SKM-1 (cell line): ENCODE measurements around the gene EVA1C.
"Not testable (repeated sequence)": the region's sequence is repeated elsewhere in the genome, so short reads cannot be mapped to it uniquely, and the experiment has no call there.

ENCODE experiments used
- DNase-seq: peaks from one replicate; lab custom pipeline; 2025; ENCODE audit not compliant: unreplicated experiment; lab: John Stamatoyannopoulos, UW

EVA1C gene, protein sequence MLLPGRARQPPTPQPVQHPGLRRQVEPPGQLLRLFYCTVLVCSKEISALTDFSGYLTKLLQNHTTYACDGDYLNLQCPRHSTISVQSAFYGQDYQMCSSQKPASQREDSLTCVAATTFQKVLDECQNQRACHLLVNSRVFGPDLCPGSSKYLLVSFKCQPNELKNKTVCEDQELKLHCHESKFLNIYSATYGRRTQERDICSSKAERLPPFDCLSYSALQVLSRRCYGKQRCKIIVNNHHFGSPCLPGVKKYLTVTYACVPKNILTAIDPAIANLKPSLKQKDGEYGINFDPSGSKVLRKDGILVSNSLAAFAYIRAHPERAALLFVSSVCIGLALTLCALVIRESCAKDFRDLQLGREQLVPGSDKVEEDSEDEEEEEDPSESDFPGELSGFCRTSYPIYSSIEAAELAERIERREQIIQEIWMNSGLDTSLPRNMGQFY

DNA sequence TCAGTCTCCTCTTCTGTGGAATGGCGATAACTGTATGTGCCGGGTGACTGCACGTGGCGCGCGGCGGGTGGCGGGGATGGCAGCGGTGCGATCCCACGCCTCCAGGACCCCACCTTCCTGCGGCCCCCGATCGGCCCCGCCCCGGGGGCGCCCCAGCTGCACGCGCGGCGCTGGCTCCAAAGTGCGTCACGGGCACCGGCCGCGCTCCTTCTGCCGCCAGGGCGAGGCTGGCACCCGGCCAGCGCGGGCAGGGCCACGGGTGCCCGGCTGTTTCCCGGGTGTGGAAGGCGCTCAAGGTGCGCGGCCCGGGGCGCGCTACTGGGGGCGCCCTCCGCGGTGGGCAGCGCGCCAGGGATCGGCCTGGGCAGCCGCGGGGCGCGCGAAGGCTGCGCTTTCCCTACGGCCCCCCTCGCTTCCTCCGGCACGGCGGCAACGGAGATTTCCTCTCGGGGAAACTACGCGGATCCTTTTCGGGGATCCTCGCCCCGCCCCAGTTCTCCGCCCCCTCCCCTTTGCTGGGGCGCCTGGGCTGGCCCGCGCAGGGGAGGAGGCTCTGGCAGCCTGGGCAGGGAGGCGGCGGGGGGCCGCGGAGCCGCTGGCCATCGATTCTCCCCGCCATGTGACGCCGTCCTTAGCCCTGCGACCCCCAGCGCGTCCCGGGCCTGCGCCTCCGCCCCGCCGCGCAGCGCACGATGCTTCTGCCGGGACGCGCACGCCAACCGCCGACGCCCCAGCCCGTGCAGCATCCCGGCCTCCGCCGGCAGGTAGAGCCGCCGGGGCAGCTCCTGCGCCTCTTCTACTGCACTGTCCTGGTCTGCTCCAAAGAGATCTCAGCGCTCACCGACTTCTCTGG lies at the start of gene EVA1C:
EVA1C (plus strand) TSS at position 545 of the 853 bp plus-strand sequence; CDS start at position 693, 148 bp downstream.
- DNase-seq = no peak

DNA sequence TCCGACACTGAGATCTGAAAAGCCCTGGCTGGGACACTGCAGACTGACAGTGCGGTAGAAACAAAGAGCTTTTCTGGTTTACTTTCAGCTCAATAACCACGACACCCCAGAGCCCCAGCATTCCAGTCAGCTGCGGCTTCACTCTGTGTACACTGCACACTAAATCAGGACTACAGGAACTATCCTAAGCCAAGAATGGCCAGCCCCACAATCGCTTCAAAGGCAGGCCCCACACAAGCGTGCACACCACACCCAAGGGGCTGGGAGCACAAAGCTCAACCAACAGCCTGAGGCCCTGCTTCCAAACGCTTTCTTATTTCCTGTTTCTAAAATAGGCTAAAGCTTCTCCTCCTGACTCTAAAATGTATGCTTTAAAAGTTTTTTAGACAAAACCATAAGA lies 48.1 kb upstream of the EVA1C start:
- no peak for DNase-seq

DNA sequence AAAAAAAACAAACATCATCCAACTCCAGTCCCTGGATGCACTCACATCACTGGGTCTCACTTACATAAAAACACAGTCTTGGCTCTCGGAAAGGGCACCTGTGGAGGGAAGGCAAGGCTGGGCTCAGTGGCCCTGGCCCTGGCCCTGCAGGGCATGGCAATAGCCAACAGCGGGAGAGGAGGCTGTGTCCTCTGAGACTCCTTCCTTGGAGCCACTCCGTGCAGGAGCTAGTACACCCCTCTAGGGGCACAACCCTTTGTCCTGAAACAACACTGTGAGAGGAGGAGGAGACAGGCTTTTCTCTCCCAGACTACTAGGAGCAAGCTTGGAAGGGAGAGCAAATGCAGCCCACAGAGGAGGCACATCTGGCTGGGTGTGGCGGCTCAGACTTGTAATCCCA lies 47.7 kb upstream of the EVA1C start:
- no peak for DNase-seq

DNA sequence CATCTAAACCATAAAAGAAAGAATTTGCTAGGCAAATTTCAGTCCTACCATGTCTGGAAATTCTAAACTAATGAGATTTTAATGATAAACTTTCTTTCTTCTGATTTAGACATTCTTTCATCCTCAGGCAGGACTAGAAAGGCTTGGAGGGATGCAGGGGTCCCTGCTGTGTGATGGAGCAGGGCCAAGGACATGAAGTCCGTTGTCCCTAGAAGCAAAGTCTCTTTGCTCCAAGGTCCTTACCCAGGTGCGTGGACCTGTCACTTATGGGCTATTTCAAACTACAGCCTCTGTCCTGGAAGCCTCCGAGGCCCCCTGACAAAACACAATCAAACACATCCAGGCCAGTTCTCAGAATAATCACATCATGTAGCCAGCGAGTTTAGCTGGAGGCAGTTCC lies 46.3 kb upstream of the EVA1C start:
- DNase-seq = no peak

DNA sequence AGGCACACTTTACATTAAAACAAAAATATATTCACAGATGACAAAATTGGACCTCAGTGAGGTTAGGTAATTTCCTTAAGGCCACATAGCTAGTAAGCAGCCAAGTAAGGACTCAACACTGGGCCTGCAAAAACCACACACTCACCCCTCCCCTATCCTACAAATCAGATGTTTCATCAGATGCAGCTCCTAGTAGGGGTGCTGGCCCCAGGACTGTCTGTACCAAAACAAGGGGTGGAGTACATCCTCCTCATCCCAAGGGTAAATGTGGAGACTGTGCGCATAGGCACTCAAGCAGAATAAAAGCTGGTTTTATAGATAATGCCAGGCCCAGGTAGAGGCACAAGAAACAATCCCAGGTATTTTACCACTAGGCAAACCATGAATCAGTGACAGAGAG lies 45.3 kb upstream of the EVA1C start:
- no peak for DNase-seq

DNA sequence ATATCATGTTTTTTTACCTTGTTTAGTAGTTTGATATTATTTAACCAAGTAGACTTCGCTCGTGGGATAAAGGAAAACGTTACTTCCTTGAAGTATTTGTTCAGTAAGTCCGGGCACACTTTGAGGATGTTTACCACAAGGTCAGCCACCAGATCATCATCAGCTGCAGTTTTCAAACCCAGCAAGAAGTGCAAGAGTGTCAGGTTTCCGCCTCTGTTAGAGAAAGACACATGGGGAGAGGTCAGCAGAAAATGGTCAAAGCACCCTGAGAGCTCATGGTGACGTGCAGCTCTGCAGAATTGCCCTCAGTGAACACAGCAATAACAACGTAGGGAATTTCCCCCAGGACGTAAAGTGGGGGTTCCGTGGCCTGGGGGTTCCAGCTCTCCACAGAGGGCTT lies 44.1 kb upstream of the EVA1C start:
- DNase-seq = no peak

DNA sequence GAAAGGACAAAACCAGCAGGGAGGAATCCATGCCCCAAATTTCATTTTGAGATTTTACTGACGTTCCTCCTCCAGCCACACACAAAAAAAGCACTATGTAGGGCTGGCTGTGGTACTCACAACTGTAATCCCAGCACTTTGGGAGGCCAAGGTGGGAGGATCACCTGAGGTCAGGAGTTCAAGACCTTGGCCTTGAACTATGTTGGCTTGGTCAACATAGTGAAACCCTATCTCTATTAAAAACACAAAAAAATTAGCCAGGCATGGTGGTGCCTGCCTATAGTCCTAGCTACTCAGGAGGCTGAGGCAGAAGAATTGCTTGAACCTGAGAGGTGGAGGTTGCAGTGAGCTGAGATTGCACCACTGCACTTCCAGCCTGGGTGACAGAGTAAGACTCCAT lies 43.5 kb upstream of the EVA1C start:
- not testable (repeated sequence) for DNase-seq

DNA sequence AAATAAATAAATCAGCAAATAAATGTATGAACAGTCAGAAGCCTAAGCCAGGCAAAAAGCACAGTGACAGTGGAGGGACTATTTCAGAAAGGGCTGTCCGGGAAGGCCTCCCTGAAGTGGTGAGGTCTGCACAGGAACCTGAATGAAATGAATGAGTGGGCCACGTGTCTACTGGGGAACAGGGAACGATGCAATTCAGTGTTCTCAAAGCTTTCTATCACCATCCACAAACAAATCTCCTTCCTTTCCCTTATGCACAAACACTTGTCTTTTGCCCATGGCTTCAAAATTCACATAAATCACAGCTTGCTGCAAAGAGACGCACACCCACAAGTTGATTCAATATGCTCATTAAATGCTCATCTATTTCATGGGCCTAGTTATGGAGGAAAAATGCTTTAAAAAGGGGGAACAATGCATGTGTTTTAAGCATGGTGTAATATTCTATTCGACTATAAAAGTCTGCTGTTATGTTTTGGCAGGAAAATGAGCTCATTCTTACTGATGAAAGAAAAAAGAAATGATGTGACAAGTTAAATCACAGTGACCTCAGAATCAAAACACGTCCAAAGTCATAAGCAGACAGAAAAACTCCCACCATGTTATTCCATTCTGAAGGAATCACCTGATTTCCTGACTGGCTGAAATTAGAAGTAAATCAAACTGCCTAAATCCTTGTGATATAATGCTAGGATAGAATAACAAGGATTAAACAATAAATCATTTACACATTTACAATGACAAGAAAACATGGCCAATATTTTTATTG lies 41.3 kb upstream of the EVA1C start:
- no peak for DNase-seq

DNA sequence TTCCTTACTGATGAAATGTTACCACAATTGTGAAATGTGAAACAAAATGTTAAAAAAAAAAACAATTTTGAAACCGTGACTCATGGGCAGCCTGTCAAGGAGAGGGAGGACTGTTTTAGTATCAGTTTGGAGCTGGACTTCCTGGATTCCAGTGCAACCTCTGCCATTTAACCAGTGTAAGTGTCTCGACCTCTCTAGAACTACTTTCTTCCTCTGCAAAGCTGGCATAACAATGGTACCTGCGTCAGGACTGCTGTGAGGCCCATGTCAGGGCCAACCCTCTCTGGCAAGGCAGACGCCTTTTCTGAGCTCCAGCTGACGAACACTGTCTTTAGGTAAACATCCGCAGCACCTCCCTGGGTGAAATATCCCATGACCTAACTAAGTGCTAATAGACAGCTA lies 40.6 kb upstream of the EVA1C start:
- no peak for DNase-seq

DNA sequence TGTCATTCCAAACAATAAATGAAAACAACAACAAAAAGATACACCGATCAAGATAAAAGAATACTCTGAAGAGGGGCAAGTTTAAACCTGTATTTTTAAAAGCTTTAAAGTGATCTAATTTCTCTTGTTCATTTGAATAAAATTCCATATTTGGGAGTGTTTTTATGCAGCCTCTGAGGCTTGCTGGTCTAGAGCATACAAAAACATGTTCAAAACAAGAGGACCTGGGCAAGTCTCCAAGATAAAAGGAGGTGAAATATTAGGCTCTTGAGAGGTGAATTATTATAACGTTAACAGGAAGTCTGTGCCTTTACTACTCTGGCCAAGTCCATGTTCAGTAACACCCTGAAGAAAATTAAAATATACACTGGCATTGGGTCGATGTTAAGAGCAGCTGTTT lies 39.8 kb upstream of the EVA1C start:
- DNase-seq = no peak

DNA sequence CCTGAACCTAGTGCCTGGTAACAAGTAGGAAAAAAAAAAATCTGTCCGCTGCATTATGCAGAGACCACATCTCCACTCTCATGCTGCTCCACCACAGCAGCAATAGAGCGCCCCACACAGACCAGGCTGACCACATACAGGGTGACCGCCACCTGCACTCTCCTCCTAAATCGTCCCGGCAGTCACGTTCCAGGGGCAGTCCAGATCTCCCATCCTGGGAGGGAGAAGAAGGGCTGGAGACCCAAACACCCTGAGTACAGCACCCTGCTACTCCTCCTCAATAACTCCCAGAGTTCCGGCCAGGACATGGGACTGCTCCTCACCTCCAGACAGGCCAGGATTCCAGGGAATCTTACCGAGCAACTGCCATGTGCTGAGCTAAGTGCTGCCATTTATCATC lies 35.0 kb upstream of the EVA1C start:
- no peak for DNase-seq

DNA sequence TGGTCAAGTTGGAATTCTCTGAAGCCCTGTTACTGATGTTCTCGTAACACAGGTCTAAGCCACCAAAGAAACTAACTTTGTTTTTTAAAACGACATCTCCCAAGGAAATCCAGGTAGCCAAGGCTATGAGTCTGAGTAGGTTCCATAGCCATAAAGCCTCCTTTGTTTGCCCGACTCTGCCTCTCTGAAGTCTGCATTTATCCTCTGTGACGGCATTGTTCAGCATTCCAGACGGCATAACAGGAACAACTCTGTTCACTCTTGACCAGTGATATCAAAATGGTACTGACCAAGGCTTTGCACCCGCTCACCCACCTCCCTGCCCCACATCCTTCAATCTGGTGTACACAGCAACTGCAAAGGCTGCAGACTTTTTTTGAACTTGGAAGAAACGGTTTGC lies 34.5 kb upstream of the EVA1C start:
- no peak for DNase-seq

DNA sequence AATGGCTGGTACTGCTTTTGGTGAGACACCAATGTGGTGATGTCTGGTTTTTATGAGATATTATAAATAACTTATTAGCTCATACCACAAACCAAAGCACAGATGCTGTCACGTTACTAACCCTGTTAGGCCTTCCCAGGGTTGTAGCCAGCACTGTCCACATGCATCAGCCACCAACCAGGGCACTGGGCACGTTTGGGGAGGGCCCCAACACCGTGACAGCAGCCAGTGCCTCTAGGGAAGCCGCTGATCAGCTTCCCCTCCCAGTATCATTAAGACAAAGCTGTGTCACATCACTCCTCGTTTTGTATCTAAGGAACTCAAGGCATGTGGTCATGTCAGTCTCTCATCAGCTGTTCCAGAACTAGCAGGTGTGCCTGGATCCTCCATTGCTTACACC lies 33.5 kb upstream of the EVA1C start:
- no peak for DNase-seq

DNA sequence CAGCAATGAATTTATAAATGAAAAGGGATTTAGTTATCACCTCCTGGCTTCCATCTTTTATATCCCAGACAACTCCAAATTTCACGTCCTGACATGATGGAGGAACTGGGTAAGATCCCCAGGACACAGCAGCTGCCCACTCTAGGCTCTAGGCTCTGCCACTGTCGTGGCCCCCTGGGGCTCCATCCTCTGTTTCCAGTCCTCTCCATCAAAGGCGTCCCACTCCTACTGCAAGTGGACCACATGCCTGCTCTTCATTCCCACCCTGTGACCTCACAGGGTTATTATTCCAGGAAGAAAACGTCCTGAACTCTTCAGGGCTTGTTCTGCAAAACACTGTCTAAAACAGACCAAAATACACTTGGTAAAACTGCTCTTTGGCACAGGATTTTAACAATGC lies 31.6 kb upstream of the EVA1C start:
- no peak for DNase-seq

DNA sequence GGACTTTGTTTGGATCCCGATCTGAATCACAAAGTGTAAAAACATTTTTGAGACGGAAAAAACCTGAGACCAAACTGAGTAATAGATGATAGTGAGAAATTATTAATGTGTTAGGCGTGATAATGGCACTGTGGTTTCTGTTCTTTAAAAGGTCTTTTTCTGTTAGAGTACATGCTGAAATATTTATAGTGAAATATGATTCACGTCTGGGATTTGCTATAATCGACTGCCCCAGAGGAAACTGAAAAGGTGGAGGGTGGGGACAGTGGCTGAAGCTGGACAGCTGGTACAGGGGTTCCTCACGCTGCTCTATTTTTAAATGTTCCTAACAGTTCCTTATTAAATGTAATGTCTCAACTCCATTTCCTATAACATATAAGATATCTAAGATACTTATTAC lies 30.9 kb upstream of the EVA1C start:
- no peak for DNase-seq

DNA sequence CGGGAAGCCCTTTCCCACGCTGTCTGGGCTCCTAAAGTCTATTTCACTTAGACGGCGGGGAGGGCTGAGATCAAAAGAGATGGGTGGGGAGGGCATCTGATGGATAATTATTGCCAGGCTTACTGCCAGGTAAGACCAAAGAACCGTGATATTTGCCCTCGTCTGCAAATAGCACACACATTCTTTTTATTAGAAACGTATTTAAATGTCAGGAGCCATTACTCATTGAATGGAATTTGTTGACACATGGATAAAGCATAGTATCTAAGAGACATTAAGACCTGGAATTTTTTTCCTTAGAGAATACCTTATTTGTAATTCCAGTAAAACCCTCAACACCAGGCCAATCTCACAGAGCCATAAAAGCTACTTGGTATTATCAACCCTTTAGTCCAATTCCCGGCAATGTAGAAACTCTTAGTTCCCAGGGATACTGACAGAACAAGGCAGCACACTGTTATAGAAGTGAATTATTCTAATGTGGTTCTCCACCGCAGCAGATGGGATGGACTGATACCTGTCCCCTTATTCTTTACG lies 30.3 kb upstream of the EVA1C start:
- DNase-seq = no peak

DNA sequence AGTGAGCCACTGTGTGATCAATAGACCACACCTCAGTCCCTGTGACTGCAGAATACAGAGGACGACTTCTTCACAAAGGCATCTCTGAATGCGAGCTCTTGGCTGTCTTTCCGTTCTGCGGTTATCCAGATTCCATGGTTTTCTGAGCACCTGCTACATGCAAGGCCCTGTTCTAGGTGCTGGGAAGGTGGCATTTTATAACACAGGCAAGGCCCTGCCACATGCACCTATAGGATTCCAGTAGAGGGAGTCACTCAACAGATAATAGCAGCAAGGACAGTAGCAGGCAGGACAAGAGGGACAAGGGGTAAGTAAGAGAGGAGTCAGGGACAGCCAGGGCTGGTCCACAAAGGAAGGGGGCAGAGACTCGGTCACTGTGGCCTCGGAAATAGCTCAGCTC lies 28.7 kb upstream of the EVA1C start:
- DNase-seq = no peak

DNA sequence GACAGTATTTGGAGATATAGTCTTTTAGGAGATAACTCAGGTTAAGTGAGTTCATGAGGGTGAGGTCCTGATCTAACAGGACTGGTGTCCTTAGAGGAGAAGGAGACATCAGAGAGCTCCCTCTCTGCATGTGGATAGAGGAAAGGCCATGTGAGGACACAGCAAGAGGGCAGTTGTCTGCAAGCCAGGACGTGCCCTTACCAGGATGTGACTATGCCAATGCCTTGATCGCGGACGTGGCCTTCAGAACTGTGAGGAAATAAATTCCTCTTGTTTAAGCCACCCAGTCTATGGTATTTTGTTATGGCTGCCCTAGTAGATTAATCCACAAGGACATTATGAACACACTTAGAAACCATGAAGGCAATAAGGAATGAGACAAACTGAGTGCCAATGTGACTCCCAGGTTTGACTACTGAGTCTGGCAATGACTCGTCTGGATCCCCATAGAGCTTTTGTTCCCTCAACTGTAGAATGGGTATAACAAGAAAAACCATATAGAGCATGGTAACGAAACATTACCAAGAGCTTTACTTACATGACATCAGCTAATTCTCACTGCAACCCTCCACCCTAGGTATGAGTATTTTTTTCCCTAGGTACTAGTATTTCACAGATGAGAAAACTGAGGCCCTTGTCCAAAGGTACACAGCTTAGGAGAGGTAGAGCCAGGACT lies 26.2 kb upstream of the EVA1C start:
- DNase-seq = no peak

DNA sequence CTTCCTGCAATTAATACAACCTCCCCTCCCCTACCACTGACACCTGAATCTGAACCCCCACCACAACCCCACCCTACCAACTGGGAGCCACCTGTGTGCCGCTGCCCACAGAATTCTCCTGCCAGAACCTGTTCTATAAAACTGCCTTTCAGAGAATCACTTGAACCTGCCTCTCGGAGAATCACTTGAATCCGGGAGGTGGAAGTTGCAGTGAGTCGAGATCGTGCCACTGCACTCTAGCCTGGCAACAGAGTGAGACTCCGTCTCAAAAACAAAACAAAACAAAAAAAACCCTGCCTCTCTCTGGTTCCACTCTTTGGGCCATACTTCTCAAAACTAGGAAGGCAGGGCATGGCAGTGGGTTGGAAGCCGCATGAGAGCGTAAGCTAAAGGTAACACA lies 25.4 kb upstream of the EVA1C start:
- no peak for DNase-seq

DNA sequence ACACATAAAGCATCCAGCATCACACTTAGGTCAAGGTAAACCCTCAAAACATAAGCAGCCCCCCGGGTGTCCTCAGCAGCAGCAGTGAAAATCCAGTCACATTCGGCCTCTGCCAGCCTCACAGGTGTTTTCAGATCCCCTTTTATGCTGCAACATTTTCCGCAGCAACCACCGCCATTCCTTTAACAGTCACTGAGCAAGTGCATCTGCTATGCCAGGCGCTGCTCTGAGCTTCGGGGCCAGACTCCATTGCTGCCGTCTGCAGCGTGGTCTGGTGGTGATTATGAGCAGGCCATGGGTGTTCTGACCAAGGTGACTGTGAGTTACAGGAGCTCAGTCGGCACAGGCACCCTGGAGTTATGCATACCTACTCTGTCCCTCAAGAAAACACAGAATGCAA lies 24.2 kb upstream of the EVA1C start:
- DNase-seq = no peak
